Dedifferentiated amniotic fluid mesenchymal stem cell (primary cell): ENCODE data around the gene SLC34A1.

Experiments
- DNase-seq: peaks from one replicate; pipeline ENCODE4 v3.0.0-alpha.2; 2016; ENCODE audit errors: extremely low spot score

Gene SLC34A1

GRCh38 chr5:177432143-177432838 is 48.1 kb downstream of the SLC34A1 start:
- DNase-seq: no peak

DNA sequence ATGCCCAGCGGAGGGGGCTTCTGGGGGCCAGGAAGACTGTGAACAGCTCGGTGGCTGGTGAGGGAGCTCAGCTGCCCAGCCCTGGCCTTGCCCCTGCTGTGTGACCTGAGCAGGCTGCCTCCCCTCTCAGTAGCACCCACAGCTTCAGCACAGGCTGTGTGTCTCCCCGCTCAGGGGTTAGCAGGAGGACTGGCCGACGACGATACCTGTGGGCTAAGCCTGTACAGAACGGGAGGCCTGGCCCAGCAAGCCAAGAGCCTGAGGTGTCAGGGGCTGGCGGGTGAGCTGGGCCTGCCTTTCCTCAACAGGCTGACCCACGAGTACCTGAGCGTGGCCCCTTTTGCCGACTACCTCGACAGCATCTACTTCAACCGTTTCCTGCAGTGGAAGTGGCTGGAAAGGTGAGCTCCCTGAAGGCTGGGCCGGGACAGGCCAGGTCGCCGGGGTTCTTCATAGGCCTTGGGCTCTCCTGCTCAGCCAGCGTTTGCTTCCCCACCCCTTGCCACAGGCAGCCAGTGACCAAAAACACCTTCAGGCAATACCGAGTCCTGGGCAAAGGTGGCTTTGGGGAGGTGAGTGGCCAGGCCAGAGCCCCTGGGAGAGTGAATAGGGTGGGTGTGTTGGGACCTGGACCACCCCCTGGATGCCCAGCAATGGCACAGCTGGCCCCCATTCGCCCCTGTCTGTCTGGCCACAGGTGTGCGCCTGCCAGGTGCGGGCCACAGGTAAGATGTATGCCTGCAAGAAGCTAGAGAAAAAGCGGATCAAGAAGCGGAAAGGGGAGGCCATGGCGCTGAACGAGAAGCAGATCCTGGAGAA is 48.8 kb downstream of the SLC34A1 start:
- no peak for DNase-seq

DNA sequence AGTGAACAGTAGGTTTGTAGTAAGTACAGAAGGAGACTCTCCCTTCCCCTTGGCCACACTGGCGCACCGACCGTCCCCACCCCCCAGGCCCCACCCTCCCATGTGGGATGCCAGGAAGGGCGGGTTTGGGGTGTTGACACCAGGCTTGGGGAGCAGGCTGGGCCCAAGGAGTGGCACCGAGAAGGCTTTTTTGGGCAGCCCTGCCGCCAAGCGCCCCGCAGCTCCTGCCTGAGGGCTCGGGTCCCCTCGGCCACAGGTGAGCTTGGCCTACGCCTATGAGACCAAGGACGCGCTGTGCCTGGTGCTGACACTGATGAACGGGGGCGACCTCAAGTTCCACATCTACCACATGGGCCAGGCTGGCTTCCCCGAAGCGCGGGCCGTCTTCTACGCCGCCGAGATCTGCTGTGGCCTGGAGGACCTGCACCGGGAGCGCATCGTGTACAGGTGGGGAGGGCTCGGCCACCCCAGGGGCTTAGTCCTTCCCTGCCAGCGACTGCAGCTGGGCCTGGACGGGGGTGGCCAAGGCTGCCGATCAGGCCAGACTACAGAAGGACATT is 49.5 kb downstream of the SLC34A1 start:
- DNase-seq: no peak

- DNase-seq: no peak
Measured at GRCh38 chr5:177434437-177434836, 50.2 kb downstream of the SLC34A1 start.

- no peak for DNase-seq
Measured at GRCh38 chr5:177434942-177435738, 50.9 kb downstream of the SLC34A1 start.

GRCh38 chr5:177435847-177436536 is 51.8 kb downstream of the SLC34A1 start:
- no peak for DNase-seq

DNA sequence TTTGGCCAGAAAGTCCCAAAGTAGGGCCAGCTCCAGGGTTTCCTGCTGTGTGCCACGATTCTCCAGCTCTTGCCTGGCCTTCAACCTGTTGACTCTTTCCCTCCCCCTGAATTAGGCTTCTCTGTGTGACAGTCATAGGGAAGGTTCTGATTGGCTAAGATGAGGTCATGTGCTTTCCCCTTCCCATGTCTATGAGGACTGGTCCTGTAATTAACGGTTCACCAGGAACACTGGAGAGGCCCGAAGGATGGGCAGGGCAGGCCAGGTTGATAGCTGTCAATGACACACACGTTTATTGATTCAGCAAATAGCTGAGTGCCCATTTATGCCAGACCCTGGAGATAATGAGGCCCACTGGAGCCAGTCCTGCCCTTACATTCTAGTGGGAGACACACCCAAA is 53.4 kb downstream of the SLC34A1 start:
- DNase-seq: no peak

DNA sequence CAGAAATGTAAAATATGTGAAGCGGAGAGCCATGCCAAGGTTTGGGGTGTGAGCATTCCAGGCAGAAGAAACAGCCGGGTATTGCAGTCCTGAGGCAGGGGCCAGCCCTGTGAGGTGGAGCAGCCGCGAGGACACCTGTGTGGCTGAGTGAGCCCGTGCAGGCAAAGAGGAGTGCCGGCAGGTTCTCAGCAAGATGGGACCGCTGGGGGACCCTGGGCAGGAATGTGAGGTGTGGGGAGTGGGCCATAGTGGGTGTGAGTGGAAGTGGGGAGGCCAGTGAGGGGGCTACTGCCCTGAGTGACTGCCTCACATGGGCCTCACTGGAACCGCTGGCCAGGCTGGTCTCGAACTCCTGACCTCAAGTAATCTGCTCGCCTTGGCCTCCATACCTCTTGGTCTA is 54.2 kb downstream of the SLC34A1 start:
- DNase-seq: no peak

GRCh38 chr5:177439518-177440053 is 55.4 kb downstream of the SLC34A1 start:
- no peak for DNase-seq

- no peak for DNase-seq
Measured at GRCh38 chr5:177440211-177440989, 56.2 kb downstream of the SLC34A1 start.

GRCh38 chr5:177440990-177441780 is 57.0 kb downstream of the SLC34A1 start:
- no peak for DNase-seq

DNA sequence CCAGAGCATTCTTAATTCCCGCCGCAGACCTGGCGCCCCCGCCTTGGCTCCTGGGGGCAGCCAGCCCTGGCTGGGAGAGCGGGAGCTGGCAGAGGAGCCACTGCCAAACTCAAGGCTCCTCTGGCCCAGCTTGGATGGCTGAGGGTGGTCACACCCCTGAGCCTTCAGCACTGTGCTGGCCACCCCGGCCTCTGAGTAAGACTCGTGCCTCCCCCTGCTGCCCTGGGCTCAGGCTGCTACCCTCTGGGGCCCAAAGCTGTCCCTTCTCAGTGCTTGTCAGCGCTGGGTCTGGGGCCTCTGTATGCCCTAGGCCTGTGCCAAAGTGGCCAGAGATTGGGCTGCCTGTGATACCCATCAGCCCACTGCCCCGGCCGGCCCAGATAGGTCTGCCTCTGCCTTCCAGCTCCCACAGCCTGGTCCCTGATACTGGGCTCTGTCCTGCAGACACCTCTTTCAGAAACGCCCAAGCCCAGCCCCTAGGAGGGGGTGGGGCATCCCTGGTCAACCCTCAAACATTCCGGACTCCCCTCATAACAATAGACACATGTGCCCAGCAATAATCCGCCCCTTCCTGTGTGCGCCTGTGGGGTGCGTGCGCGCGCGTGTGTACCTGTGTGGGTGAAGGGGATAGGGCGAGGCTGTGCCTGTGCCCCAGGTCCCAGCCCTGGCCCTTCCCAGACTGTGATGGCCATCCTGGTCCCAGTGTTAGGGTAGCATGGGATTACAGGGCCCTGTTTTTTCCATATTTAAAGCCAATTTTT is 58.0 kb downstream of the SLC34A1 start:
- no peak for DNase-seq

DNA sequence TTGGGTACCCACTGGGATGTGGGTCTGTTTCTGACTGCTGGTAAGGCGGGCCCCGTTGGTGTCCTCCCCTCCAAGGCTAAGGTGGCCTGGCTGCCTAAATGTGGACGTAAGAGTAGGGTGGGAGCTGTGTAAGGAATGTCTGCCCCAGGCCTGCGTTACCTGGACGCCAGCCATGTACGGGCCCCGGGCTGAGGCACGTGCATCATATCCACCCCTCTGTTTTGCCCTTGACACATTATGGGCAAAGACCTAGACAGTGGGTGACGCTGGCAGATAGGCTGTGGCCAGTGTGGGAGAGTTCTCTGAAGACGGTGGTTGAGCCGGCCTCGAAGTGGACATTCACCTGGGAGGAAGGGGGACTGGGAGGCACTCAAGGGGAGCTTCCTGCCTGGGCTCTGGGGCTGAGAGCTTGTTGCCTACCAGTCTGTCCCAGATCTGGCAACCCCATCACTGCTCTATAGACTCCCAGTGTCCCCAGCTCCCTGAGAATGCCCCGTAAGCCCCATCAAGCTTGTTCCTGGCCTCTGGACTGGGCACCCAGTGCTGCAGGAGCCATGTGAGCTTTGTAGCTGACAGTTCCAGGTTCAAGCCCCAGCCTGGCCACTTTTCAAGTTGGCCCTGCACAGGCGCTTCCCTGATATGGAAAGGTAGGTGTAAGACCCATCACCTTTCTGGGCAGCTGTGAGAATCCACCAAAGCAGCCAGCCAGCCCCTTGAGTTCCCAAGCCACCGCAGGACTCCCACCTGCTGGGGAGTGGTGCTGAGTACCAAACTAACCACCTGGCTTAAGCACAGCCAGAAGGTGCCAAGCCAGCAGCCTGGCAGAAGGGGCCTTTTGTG is 59.1 kb downstream of the SLC34A1 start:
- no peak for DNase-seq

- DNase-seq: no peak
Measured at GRCh38 chr5:177444106-177445051, 60.1 kb downstream of the SLC34A1 start.

DNA sequence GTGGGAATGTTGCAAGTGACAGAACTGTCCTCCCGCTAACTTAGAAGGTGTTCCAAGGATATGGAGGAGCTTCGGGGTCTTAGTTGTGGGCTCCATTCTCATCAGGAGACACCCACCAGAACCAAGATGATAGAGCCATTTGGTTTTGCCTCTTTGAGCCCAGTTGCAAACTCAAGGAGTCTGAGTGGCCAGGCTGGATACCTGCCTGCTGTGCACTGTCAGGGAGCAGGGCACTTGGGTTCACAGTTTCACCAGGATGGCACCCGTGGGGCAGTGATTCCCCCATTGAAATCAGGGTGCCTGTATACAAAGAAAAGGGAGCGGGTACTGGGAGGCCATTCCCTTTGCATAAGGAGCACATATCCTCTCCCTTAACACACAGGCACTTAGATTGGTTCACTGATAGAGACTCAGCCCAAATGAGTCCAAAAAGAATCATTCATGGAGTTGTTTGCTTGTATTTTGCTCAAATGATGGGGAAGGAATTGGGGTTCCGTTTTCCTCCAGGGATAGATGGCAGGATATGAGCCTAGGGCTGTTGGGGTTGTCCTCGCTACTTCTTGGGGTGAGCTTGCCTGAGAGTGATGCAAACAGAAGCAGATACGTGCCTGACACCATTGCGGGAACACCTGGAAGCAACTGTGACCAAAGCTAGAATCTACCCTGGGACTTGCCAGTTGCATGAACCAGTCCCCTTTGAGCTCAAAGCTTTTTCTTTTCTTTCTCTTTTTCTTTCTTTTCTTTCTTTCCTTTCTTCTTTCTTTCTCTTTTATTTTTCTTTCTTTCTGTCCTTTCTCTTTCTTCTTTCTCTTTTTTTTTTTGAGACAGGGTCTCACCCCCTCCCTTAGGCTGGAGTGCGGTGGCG is 61.0 kb downstream of the SLC34A1 start:
- DNase-seq: no peak

DNA sequence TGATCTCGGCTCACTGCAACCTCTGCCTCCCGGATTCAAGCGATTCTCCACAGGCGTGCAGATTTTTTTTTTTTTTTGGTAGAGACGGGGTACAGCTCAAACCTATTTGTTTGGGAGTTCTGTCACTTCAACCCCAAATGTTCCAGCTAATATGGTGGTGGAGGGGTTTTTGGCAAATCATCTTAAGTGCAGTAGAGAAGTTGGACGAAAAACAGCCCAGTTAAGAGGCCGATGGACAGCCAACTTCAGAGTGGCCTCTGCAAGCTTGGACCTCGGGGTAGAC is 61.6 kb downstream of the SLC34A1 start:
- DNase-seq: no peak
